ENCODE measurements around the gene CYB5RL. TPM values are rescaled to one million over a fixed set of nuclear protein-coding genes. Genes with fewer than 3 reads are reported as not detected.
A peak's percentile ranks its signal among the peaks of the same experiment; 100 is the strongest.

The CYB5RL gene
- total RNA-seq, 1 donor from 2014 or later = 5.1 TPM

DNA sequence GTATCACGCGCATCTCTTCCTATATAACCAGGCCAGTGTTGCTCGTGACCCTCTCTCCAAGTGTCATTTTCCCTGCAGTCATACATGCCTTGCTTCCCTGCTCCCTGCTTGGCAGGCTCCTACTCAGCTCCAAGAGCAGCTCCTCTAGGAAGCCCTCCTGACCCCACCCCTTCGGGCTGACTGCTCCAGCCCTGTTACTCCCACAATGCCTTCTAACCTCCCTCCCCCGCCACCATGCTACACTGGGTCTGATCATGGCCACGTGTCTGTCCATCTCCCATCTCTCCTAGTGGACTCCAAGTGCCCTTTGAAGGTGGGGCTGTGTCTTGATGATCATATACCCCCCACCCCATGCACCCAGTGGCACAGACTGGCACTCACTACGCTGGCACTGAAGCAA lies 44.8 kb upstream of the CYB5RL start:
- H3K36me3 ChIP-seq = peaks cover 30 to 50% of the 10 kb centered on the region in 2 donors
- TF ChIP-seq, protein P1, sequence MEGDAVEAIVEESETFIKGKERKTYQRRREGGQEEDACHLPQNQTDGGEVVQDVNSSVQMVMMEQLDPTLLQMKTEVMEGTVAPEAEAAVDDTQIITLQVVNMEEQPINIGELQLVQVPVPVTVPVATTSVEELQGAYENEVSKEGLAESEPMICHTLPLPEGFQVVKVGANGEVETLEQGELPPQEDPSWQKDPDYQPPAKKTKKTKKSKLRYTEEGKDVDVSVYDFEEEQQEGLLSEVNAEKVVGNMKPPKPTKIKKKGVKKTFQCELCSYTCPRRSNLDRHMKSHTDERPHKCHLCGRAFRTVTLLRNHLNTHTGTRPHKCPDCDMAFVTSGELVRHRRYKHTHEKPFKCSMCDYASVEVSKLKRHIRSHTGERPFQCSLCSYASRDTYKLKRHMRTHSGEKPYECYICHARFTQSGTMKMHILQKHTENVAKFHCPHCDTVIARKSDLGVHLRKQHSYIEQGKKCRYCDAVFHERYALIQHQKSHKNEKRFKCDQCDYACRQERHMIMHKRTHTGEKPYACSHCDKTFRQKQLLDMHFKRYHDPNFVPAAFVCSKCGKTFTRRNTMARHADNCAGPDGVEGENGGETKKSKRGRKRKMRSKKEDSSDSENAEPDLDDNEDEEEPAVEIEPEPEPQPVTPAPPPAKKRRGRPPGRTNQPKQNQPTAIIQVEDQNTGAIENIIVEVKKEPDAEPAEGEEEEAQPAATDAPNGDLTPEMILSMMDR (IDR thresholded peaks at IDR 0.05) = no peak

DNA sequence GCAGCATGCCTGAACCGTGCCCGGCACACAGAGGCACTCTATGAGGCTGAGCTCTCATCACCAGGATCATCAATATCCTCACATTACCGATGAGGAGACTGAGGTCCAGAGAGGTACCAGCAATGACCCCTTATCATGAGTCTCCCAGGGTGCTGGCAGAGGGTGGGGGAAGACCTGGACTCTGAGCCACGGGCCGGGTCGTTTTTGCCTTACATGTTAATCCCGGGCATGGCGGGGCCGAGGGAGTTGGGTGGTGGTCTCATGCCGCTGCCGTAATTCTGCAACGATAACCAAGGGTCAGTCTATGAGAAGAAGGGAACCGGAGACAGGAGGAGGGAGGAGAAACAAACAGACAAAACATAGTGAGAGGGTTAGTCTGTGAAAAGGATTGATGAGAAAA lies 43.2 kb upstream of the CYB5RL start:
- TF ChIP-seq, protein P1 (IDR thresholded peaks at IDR 0.05) = no peak
- no peak for DNase-seq (ENCODE audit: low spot score in 2 of 2)
- H3K36me3 ChIP-seq = peaks cover 31 to 55% of the 10 kb centered on the region in 2 donors
- H3K4me3 ChIP-seq = no peak overlapping the region
- H3K27ac ChIP-seq = no peak overlapping the region
- peaks cover 0 to 4% of the 10 kb centered on the region in 2 donors for H3K4me1 ChIP-seq
- intact Hi-C loops (cut with DNase I) = no loop called here
- H3K27me3 ChIP-seq = no peaks in the 10 kb centered on the region
- H3K9me3 ChIP-seq = no peaks in the 10 kb centered on the region

More for the DNA sequence above, 44.8 kb upstream of the CYB5RL start:
- DNase-seq (ENCODE audit: low spot score in 2 of 2) = no peak
- intact Hi-C loops (cut with DNase I) = no loop called here
- Histone ChIP-seq H3K4me1 (peaks cover 0 to under 1% of the 10 kb centered on the region in 2 donors), H3K27me3 (no peaks in the 10 kb centered on the region), H3K27ac (no peak overlapping the region), H3K9me3 (no peaks in the 10 kb centered on the region), H3K4me3 (no peak overlapping the region)

DNA sequence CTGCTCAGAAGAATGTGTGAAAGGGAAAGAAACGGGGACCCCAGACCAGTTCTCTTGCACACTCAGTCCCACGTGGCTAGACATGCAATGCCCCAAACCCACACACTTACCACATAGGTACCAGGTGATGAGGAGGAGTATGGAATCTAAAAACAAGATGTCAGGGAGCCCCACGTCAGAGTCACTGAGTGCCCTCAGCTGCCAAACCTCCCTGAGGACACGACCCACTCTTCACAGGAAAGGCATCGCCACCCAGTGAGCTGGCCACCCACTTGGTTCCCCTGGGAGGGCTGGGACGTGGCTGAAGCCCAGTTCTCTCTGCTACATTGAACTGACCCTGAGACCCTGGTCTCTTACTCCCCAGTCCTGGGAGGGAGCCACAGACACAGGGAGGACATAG lies 41.5 kb upstream of the CYB5RL start:
- H3K4me3 ChIP-seq = no peak overlapping the region
- no peaks in the 10 kb centered on the region for H3K9me3 ChIP-seq
- intact Hi-C loops (cut with DNase I) = no loop called here
- DNase-seq (ENCODE audit: low spot score in 2 of 2) = peak in 1 of 2 donors; percentile 47
- peaks cover 24 to 66% of the 10 kb centered on the region in 2 donors for H3K36me3 ChIP-seq
- H3K27ac ChIP-seq = peak overlapping the region in 1 of 2 donors; percentile 25
- no peaks in the 10 kb centered on the region for H3K27me3 ChIP-seq
- TF ChIP-seq, protein P1 (IDR thresholded peaks at IDR 0.05) = no peak
- peaks cover 0 to 4% of the 10 kb centered on the region in 2 donors for H3K4me1 ChIP-seq

DNA sequence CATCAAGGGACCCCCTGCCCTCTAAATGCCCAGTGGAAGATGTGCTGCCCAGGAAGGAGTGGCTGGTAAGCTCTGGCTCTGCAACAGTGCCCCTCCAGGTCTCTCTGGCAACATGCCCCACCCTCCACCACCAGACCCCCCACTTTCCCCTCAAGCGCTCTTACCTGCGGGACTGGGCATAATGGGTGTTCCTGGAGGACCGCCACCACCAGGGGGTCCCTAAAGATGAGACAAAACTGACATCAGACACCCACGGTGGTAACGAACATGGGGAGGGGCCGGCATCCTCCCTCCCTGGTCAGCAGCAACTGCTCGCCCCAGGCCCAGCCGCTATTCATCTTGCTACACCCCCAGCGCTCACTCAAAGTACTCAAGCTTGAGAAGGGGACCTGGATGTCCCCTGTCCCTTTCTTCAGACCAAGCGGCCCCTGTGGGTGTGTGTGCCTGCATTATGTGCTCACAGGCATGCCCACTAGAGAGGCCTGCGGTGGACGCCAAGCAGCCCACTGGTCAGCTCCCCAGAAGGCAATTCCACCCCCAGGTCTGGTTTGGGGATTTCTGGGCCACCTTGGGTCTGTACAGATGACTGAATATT lies 41.0 kb upstream of the CYB5RL start:
- H3K4me1 ChIP-seq = peaks cover 0 to 4% of the 10 kb centered on the region in 2 donors
- intact Hi-C loops (cut with DNase I) = no loop called here
- no peaks in the 10 kb centered on the region for H3K27me3 ChIP-seq
- no peaks in the 10 kb centered on the region for H3K9me3 ChIP-seq
- H3K36me3 ChIP-seq = peaks cover 21 to 62% of the 10 kb centered on the region in 2 donors
- TF ChIP-seq, protein P1 (IDR thresholded peaks at IDR 0.05) = no peak
- DNase-seq (ENCODE audit: low spot score in 2 of 2) = peak in 1 of 2 donors; percentile 58
- peak overlapping the region in 1 of 2 donors; percentile 25 for H3K27ac ChIP-seq
- no peak overlapping the region for H3K4me3 ChIP-seq

DNA sequence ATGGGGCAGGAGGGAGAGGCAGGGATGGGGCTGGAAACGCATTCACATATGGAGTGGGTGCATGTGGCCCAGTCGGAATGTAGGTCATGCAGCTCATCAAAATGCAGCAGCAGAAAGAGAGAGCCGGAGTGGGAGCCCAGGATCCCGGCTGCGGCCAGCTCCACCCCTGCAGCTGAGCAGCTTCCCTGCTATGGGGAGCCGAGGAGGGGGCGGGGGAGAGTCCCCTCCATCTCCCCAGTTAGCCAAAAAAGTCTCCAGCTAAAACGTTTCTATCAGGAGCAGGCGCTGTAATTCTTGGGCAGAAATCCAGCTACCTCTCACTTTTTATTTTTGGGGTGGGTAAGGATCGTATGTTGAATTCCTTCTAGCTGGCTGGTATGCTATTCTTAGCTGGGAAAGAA lies 39.8 kb upstream of the CYB5RL start:
- peak overlapping the region; percentile 16 to 41 for H3K27ac ChIP-seq
- intact Hi-C loops (cut with DNase I) = no loop called here
- TF ChIP-seq, protein P1 (IDR thresholded peaks at IDR 0.05) = no peak
- no peaks in the 10 kb centered on the region for H3K9me3 ChIP-seq
- DNase-seq (ENCODE audit: low spot score in 2 of 2) = peak in 1 of 2 donors; percentile 61
- H3K27me3 ChIP-seq = no peaks in the 10 kb centered on the region
- H3K4me1 ChIP-seq = peaks cover 0 to 4% of the 10 kb centered on the region in 2 donors
- peaks cover 21 to 59% of the 10 kb centered on the region in 2 donors for H3K36me3 ChIP-seq
- no peak overlapping the region for H3K4me3 ChIP-seq

All from ascending aorta (tissue), 2 donors.